HCT116 (cell line): ENCODE results near the gene JCAD. TPM values are rescaled to one million over a fixed set of nuclear protein-coding genes. Genes with fewer than 3 reads are reported as not detected.

Experiments
- ATAC-seq: fragments of 200-7000 bp; cut with Tn5 transposase; 2 replicates; pipeline ENCODE4 v1.9.1; 2020; ENCODE audit warnings: mild to moderate bottlenecking, moderate library complexity
- BruUV-seq: library from RNA; stranded (reverse); fragments of 400-500 nt; replicated peaks from 2 replicates; lab custom pipeline; 2021; lab: Mats Ljungman, UMichigan
- CTCF ChIA-PET: fragments of 300-600 bp; sonication (Branson Sonifier 250); formaldehyde crosslinking; loops from one replicate; lab custom pipeline; 2021; ENCODE audit warnings: antibody characterized with exemption; lab: Charles Lee
- POLR2A ChIA-PET: fragments of 300-600, 350-600 bp; sonication (Branson Sonifier 250); formaldehyde crosslinking; loops from one replicate; lab custom pipeline; 2021; ENCODE audit warnings: antibody characterized with exemption; lab: Charles Lee
- RAD21 ChIA-PET, 2 experiments: fragments of 300-600 bp; sonication (Branson Sonifier 250); formaldehyde crosslinking; loops; one replicate each; lab custom pipeline; 2023; ENCODE audit warnings: low total read pairs in 2 of 2; ENCODE audit not compliant: uncharacterized antibody in 2 of 2, unreplicated experiment in 2 of 2, low non-redundant PET in 1 of 2; lab: Charles Lee
- DNase-seq: peaks from one replicate; pipeline ENCODE4 v3.0.0-alpha.2; 2010; ENCODE audit warnings: low read depth, low spot score
- H2AFZ ChIP-seq: fragments of 200-600 bp; shearing (Covaris generic), sonication (generic); 2 replicates; pipeline ENCODE4 v1.6.1; 2017; ENCODE audit warnings: low read depth, mixed run types, mixed read lengths, antibody characterized with exemption, low read length; ENCODE audit not compliant: poor library complexity, severe bottlenecking
- H3K27ac ChIP-seq: 2 replicates; pipeline ENCODE4 v1.5.1; 2012; ENCODE audit warnings: low read depth, low read length
- H3K27me3 ChIP-seq: fragments of 200-600 bp; sonication (generic); 2 replicates; pipeline ENCODE4 v1.6.1; 2016; ENCODE audit warnings: mixed run types, low read length, mixed read lengths; ENCODE audit not compliant: insufficient read depth
- H3K36me3 ChIP-seq, 2 experiments: fragments of 200-500 bp in 1 of 2; fragments of 200-600 bp in 1 of 2; sonication (Bioruptor generic) in 1 of 2; sonication (generic) in 1 of 2; 2 replicates each; pipeline versions ENCODE4 v1.5.1 to v1.6.1; 2014 to 2016; ENCODE audit warnings: low read length in 2 of 2, inconsistent platforms in 1 of 2, mixed read lengths in 1 of 2, mixed run types in 1 of 2; ENCODE audit not compliant: insufficient read depth in 2 of 2, control insufficient read depth in 1 of 2
- H3K4me1 ChIP-seq, 2 experiments: fragments of 200-600 bp in 1 of 2; sonication (generic) in 1 of 2; 2 replicates each; pipeline versions ENCODE4 v1.5.1 to v1.6.1; 2012 to 2017; ENCODE audit warnings: low read length in 2 of 2, inconsistent platforms in 1 of 2, mild to moderate bottlenecking in 1 of 2, mixed read lengths in 1 of 2, mixed run types in 1 of 2, moderate library complexity in 1 of 2; ENCODE audit not compliant: insufficient read depth in 2 of 2, control insufficient read depth in 1 of 2
- H3K4me2 ChIP-seq: fragments of 200-600 bp; sonication (generic); 2 replicates; pipeline ENCODE4 v1.6.1; 2017; ENCODE audit warnings: mixed run types, low read length, mixed read lengths
- H3K4me3 ChIP-seq, 2 experiments: fragments of 200-600 bp in 1 of 2; sonication (generic) in 1 of 2; replicated peaks in 1 of 2; 2 replicates each; pipeline ENCODE4 v1.5.1; 2011 to 2016; ENCODE audit warnings: low read length in 2 of 2, control low read depth in 1 of 2, low read depth in 1 of 2, mild to moderate bottlenecking in 1 of 2, mixed read lengths in 1 of 2, mixed run types in 1 of 2
- H3K79me2 ChIP-seq: fragments of 200-600 bp; sonication (generic); 2 replicates; pipeline ENCODE4 v1.6.1; 2017; ENCODE audit warnings: mild to moderate bottlenecking, mixed run types, low read length, moderate library complexity, mixed read lengths; ENCODE audit not compliant: insufficient read depth
- H3K9ac ChIP-seq: fragments of 200-600 bp; sonication (generic); 2 replicates; pipeline ENCODE4 v1.6.1; 2016; ENCODE audit warnings: low read length, mixed read lengths
- H3K9me2 ChIP-seq: fragments of 200-600 bp; sonication (generic), shearing (Covaris generic); 2 replicates; pipeline ENCODE4 v1.6.1; 2017; ENCODE audit warnings: mixed run types, mild to moderate bottlenecking, moderate library complexity; ENCODE audit not compliant: insufficient read depth
- H3K9me3 ChIP-seq, 2 experiments: fragments of 200-500 bp in 1 of 2; fragments of 200-600 bp in 1 of 2; sonication (Bioruptor generic) in 1 of 2; sonication (generic) in 1 of 2; 2 replicates each; pipeline ENCODE4 v1.6.1; 2014 to 2017; ENCODE audit warnings: low read length in 2 of 2, mixed read lengths in 2 of 2, inconsistent platforms in 1 of 2, low read depth in 1 of 2, mild to moderate bottlenecking in 1 of 2, mixed run types in 1 of 2, moderate library complexity in 1 of 2; ENCODE audit not compliant: control insufficient read depth in 1 of 2, insufficient read depth in 1 of 2
- H4K20me1 ChIP-seq: fragments of 200-600 bp; sonication (generic), shearing (Covaris generic); 2 replicates; pipeline ENCODE4 v1.6.1; 2017; ENCODE audit warnings: mixed run types, mild to moderate bottlenecking, moderate library complexity; ENCODE audit not compliant: insufficient read depth
- FOSL1 ChIP-seq: IDR thresholded peaks from 2 replicates; pipeline ENCODE4 v1.6.1; 2012; ENCODE audit warnings: low read depth
- TCF7L2 ChIP-seq: IDR thresholded peaks from 2 replicates; pipeline ENCODE4 v1.7.0; 2011; ENCODE audit warnings: borderline replicate concordance, inconsistent platforms; ENCODE audit not compliant: insufficient read depth, insufficient read length; ENCODE audit errors: extremely low read depth
- YY1 ChIP-seq: IDR thresholded peaks from 2 replicates; pipeline ENCODE4 v1.6.1; 2011; ENCODE audit warnings: low read length, low read depth, moderate library complexity, mild to moderate bottlenecking; ENCODE audit not compliant: insufficient replicate concordance; ENCODE audit errors: extremely low read depth
- ZFX ChIP-seq: fragments of 450-650 bp; IDR thresholded peaks from 2 replicates; pipeline ENCODE4 v1.6.1; 2017
- ZNF274 ChIP-seq: fragments of 200-500 bp; sonication (Bioruptor generic); IDR thresholded peaks from 2 replicates; pipeline ENCODE4 v1.6.1; 2014; ENCODE audit warnings: mild to moderate bottlenecking, low read depth, low read length, inconsistent platforms
- intact Hi-C: fragments of 100-400 bp; cut with micrococcal nuclease; formaldehyde crosslinking; loops from 2 replicates; pipeline ENCODE4 v1.10.0; 2022
- total RNA-seq: library from RNA; stranded (reverse); gene quantifications from one replicate; pipeline ENCODE4 v1.2.1, GENCODE V29; 2021; ENCODE audit not compliant: unreplicated experiment
- TF ChIP-seq, protein P1 (sequence below): IDR thresholded peaks from 2 replicates; pipeline ENCODE4 v1.6.1; 2012
- TF ChIP-seq, protein P2 (sequence below): IDR thresholded peaks from 2 replicates; pipeline ENCODE4 v1.6.1; 2012; ENCODE audit warnings: low read depth

The JCAD gene
- total RNA-seq, 1 experiment from 2014 or later = 17.5 TPM

DNA sequence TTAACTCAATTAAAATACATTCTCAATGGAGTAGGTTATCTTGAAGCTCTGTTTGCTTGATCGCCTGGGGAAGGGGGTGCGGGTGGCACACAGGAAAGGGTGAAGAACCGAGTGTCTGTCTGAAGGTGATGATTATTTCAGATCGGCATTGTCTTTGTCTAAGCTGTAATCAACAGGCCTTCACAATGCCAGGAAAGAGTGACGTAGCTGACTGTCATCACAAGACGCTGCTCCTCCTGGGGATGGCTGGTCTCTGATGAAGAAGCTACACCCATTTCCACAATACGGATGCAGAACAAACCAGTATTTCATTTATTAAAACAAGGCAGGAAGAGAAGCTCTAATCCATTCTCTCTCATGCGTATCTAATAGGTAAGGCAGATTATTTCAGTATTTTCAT is 19.4 kb downstream of the JCAD start:
- RAD21 ChIA-PET = no interaction called here
- ATAC-seq = no peak
- H3K4me3 ChIP-seq = no peak overlapping the region

More for the DNA sequence above, 19.4 kb downstream of the JCAD start:
- no peak for DNase-seq
- Histone ChIP-seq H3K79me2 (no peaks in the 10 kb centered on the region), H3K4me1 (no peaks in the 10 kb centered on the region), H3K9me3 (no peaks in the 10 kb centered on the region), H3K9me2 (no peaks in the 10 kb centered on the region), H3K36me3 (peaks cover 0 to 2% of the 10 kb centered on the region in 2 experiments; a peak in 1 of 4 replicates), H3K27ac (no peak overlapping the region), H4K20me1 (no peaks in the 10 kb centered on the region), H3K27me3 (no peaks in the 10 kb centered on the region), H3K9ac (no peak overlapping the region), H2AFZ (no peak overlapping the region), H3K4me2 (no peak overlapping the region)
- ChIA-PET POLR2A (no interaction called here), CTCF (no interaction called here)
- intact Hi-C loops = no loop called here
- no peak for TF ChIP-seq FOSL1
- TF ChIP-seq YY1 = no peak
- TF ChIP-seq ZNF274 = no peak
- no peak for TF ChIP-seq ZFX
- TF ChIP-seq, protein P1, sequence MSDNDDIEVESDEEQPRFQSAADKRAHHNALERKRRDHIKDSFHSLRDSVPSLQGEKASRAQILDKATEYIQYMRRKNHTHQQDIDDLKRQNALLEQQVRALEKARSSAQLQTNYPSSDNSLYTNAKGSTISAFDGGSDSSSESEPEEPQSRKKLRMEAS = no peak
- TF ChIP-seq, protein P2, sequence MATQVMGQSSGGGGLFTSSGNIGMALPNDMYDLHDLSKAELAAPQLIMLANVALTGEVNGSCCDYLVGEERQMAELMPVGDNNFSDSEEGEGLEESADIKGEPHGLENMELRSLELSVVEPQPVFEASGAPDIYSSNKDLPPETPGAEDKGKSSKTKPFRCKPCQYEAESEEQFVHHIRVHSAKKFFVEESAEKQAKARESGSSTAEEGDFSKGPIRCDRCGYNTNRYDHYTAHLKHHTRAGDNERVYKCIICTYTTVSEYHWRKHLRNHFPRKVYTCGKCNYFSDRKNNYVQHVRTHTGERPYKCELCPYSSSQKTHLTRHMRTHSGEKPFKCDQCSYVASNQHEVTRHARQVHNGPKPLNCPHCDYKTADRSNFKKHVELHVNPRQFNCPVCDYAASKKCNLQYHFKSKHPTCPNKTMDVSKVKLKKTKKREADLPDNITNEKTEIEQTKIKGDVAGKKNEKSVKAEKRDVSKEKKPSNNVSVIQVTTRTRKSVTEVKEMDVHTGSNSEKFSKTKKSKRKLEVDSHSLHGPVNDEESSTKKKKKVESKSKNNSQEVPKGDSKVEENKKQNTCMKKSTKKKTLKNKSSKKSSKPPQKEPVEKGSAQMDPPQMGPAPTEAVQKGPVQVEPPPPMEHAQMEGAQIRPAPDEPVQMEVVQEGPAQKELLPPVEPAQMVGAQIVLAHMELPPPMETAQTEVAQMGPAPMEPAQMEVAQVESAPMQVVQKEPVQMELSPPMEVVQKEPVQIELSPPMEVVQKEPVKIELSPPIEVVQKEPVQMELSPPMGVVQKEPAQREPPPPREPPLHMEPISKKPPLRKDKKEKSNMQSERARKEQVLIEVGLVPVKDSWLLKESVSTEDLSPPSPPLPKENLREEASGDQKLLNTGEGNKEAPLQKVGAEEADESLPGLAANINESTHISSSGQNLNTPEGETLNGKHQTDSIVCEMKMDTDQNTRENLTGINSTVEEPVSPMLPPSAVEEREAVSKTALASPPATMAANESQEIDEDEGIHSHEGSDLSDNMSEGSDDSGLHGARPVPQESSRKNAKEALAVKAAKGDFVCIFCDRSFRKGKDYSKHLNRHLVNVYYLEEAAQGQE = no peak
- no peak for TF ChIP-seq TCF7L2
- no TSS peak for BruUV-seq
